Stimulated activated naive CD4-positive, alpha-beta T cell (primary cell): ENCODE results near the gene AAR2.

ENCODE experiments used
- DNase-seq, 6 experiments: peaks; one replicate each; lab custom pipeline; 2025; lab: John Stamatoyannopoulos, UW

The AAR2 gene

GRCh38 chr20:36235892-36236785 is at the start of gene AAR2:
AAR2 (plus strand) TSS chr20:36236478; CDS start chr20:36239869, 3,391 bp downstream.
- peak; percentile 51 to 80 (median 60) for DNase-seq

- DNase-seq = no peak
Observed at GRCh38 chr20:36193977-36194712, 42.1 kb upstream of the AAR2 start.

- DNase-seq = no peak
Observed at GRCh38 chr20:36196676-36197075, 39.6 kb upstream of the AAR2 start.

GRCh38 chr20:36197271-36197670 is 39.0 kb upstream of the AAR2 start:
- no peak for DNase-seq

GRCh38 chr20:36199345-36200257 is 36.7 kb upstream of the AAR2 start:
- peak; percentile 24 to 68 (median 54) for DNase-seq

GRCh38 chr20:36200451-36200850 is 35.8 kb upstream of the AAR2 start:
- DNase-seq = no peak

GRCh38 chr20:36201198-36201597 is 35.1 kb upstream of the AAR2 start:
- DNase-seq = no peak

GRCh38 chr20:36202891-36203338 is 33.4 kb upstream of the AAR2 start:
- peak; percentile 54 to 85 (median 67) for DNase-seq

GRCh38 chr20:36203861-36204260 is 32.4 kb upstream of the AAR2 start:
- DNase-seq = no peak

- no peak for DNase-seq
Observed at GRCh38 chr20:36205026-36205425, 31.3 kb upstream of the AAR2 start.

- no peak for DNase-seq
Observed at GRCh38 chr20:36206068-36206467, 30.2 kb upstream of the AAR2 start.

GRCh38 chr20:36206641-36207040 is 29.6 kb upstream of the AAR2 start:
- no peak for DNase-seq

- DNase-seq = no peak
Observed at GRCh38 chr20:36207602-36208001, 28.7 kb upstream of the AAR2 start.

- DNase-seq = no peak
Observed at GRCh38 chr20:36208257-36208656, 28.0 kb upstream of the AAR2 start.

GRCh38 chr20:36210436-36211021 is 25.7 kb upstream of the AAR2 start:
- no peak for DNase-seq

- DNase-seq = no peak
Observed at GRCh38 chr20:36213362-36213761, 22.9 kb upstream of the AAR2 start.

GRCh38 chr20:36214684-36215256 is 21.5 kb upstream of the AAR2 start:
- peak in 2 of 6 experiments; percentile 14 to 19 for DNase-seq

GRCh38 chr20:36215778-36216177 is 20.5 kb upstream of the AAR2 start:
- no peak for DNase-seq

- no peak for DNase-seq
Observed at GRCh38 chr20:36216314-36217025, 19.8 kb upstream of the AAR2 start.

GRCh38 chr20:36217226-36217625 is 19.1 kb upstream of the AAR2 start:
- no peak for DNase-seq
